GM21447 (cell line): ENCODE data around the gene INPP5F.

ENCODE experiments used
- ATAC-seq: cut with Tn5 transposase; IDR thresholded peaks from one replicate; pipeline ENCODE4 v1.9.1; 2021; ENCODE audit not compliant: unreplicated experiment

INPP5F gene

DNA sequence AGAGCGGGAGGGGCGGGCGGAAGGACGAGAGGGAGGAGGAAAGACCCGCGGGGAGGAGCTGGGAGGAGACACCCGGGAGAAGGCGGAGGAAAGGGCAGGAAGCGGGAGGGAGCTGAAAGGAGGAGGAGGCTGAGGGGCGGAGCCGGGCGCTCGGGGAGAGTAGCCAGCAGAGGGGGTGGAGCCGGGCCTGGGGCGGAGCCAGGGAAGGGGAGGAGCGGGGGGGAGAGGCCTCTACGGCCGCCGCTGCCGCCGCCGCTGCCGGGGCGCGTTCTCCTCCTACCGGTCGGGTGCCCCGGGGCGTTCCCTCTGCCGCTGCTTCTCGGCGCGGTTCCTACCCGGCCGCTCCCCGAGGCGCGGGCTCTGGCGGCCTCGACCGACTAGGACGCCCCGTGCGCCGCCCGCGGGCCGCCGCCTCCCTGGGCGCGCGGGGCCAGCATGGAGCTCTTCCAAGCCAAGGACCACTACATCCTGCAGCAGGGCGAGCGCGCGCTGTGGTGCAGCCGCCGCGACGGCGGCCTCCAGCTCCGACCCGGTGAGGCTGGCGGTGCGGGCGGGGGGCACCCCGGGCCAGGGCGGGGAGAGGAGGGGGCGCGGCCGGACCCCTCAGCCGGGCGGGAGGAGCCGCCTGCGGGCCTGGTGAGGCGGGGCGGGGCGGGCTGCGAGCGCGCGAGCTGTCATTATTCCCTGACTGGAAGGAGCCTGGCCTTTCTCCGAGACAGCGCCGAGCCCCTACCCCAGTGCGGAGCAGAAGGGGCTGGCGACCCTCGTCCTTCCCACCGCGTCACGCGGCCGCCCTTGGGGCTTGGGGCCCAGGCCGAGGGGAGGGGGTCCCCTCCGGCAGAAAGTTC is at the start of gene INPP5F:
Gene INPP5F, plus strand, starts transcription at position 223 of the 848 bp plus-strand sequence. Its CDS starts 213 bp downstream, at position 436.
- ATAC-seq, result peak; percentile 92

GRCh38 chr10:119677126-119677525 is 48.7 kb upstream of the INPP5F start:
- no peak for ATAC-seq

DNA sequence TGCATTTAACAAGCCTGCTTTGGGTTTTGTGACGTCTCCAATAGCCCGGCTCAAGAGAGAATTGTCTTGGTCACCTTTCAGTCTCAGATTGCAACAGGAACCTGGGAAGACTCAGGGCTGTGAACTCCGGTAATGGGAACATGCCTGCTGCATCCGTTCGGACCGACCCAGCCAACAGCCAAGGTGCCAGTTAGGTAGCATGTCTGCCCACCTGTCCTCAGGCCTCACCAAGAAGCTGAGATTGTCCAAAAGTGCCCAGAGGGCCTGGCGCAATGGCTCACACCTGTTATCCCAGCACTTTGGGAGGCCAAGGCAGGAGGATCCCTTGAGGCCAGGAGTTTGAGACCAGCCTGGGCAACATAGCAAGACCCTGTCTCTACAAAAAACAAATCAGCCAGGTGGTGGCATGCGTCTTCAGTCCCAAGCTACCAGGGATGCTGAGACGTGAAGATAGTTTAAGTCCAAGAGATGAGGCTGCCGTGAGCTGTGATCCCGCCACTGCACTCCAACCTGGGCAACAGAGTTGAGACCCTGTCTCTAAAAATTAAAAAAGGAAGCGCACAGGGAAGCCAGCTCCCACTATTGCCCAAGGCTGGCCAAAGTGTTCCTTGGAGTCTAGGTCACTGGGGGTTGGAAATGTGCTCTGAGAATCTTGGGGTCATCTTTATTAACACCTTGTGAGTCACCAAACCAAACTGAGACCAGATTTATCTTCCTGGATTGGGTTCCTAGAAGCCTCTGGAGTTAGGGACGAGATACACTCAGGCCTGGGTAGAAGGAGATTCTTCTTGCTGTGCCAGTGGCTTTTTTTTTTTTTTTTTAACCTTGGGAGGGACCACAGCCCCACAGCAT is 47.7 kb upstream of the INPP5F start:
- no peak for ATAC-seq

DNA sequence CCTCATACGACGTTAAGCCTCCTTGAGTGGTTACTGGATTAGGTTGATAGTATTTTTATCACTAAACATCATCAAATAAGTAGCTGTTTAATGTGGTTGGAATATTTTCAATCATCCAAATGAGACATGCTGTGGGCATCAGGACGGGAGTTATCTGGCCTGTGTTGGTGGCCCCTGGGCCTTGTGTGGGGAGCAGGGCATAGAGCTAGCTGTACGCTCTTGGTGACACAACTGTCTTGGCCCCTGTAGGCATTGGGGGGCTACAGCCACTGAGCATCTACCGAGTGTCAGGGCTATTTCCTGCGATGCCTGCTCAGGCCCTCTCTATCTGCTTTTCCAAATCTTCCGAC is 46.4 kb upstream of the INPP5F start:
- ATAC-seq, result no peak

DNA sequence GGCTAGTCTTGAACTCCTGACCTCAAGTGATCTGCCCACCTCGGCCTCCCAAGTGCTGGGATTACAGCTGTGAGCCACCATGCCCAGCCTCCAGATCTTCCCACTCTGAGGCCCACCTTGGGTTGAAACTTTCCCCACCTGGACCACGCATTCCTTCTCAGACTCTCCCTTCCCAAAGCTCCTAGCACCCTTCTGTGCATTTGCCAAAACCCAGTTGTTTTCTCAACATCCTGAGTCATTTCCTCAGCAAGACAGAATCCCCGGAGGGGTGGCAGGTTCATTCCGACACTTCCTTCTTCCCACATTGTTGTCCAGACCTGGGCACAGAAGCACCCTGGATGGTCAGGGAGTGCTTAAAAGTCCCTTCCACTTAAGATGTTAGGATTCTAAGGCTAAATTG is 45.8 kb upstream of the INPP5F start:
- no peak for ATAC-seq

DNA sequence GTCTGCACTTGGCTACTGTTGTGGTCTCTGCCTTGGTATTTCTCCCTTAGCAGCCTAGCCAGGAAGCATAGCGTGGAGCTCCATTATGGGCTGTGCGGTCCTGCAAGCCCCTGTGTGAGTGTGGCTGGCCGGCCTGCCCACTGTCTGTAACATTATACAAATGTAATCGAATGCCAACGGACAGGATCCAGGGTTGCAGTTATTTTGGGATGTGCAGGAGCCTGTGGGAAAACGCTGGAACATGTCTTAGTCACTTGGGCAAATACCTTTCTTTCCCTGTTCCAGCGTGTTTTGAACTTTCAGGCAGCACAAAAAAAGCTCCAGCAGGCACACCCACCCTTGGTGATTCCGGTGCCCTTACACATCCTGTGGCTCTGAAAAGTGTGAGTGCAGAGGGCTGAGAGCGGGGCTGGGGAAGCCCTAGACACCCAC is 45.2 kb upstream of the INPP5F start:
- no peak for ATAC-seq

DNA sequence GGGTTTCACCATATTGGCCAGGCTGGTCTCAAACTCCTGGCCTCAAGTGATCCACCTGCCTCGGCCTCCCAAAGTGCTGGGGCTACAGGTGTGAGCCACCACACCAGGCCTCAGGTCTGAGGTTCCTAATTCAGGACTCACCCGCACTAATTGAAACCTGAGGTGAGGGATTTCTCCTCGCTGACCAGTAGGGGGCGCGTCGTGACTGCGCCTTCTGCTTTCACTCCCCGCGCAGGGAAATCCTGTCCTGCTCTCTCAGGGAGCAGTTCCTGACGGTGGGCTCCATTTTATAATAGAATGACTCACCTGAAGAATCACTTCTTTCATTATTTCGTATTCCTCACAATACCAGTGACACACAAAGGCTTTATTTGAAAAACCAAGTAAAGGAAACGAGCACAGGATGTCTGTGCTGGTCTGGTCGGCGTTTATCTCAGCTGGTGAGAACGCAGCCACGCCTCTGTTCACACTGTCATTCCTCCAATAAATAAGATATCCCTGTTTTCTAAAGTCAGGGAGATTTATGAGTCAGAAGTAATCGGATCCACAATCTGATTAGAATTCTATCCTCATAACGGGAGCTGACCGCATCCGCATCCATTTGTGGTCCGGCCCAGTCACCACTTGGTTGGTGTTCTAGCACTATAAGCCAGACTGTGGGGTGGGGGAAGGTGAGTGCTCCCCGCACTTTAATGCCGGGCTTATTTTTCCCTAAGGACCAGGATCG is 39.2 kb upstream of the INPP5F start:
- ATAC-seq, result peak; percentile 87

- ATAC-seq, result no peak
Observed at GRCh38 chr10:119687192-119688032, 38.4 kb upstream of the INPP5F start.

- ATAC-seq, result no peak
Observed at GRCh38 chr10:119688033-119688508, 37.8 kb upstream of the INPP5F start.

- ATAC-seq, result no peak
Observed at GRCh38 chr10:119689016-119689580, 36.8 kb upstream of the INPP5F start.

DNA sequence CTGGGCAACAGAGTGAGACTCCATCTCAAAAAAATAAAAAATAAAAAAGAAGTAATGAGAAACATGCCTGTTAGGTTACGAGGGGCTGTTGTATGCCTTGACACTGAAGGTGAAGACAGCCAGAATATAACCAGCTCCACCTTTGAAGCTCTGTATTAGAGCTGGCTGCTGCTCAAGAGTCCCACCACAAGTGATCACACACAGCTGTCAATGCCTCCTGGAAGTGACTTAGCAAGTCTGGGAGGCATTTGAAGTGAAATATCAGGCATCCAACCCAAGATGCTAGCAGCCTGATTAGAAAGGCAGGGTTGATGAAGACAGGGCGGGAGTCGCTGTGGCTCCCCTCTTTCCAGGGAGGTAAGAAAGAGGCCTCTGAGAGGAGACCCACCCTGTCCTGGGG is 34.1 kb upstream of the INPP5F start:
- no peak for ATAC-seq

GRCh38 chr10:119693262-119693957 is 32.4 kb upstream of the INPP5F start:
- peak; percentile 62 for ATAC-seq

DNA sequence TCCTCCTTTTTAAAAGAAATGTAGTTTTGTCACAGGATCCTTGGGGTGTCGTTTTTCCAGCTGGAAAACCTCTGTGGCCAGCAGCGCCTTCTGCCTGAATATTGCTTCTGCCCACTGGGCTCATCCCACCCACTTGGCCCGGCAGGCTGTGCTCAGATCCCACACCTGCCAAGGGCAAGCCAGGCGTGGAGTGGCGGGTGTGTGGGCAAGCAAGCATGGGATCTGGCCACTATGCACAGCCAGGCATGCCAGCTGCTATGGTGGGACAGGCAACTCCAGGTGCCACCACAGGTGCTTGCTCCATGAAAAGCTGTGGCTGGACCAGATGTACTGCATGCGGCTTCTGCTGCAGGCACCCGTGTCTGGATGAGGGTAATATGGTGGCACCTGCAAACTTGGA is 31.2 kb upstream of the INPP5F start:
- ATAC-seq, result no peak

- ATAC-seq, result peak; percentile 47
Observed at GRCh38 chr10:119700321-119700954, 25.4 kb upstream of the INPP5F start.

DNA sequence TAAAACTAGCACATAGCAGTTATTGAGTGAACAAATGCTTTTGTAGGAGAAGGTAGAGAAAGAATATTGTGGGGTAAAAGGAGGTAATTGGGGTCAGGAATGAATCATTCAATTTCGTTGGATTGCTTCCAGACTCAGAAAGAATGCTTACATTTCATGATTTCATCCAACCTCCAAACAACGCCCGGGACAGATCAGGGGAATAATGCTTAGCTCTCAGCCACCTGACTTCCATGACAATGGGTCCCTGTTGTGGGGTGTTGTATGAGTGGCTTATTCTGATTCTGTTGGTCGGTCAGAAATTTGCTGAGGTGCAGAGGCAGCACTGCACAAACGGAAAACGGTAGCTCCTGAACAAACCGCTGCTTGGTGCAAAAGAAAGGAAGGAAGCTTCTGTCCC is 24.0 kb upstream of the INPP5F start:
- no peak for ATAC-seq

DNA sequence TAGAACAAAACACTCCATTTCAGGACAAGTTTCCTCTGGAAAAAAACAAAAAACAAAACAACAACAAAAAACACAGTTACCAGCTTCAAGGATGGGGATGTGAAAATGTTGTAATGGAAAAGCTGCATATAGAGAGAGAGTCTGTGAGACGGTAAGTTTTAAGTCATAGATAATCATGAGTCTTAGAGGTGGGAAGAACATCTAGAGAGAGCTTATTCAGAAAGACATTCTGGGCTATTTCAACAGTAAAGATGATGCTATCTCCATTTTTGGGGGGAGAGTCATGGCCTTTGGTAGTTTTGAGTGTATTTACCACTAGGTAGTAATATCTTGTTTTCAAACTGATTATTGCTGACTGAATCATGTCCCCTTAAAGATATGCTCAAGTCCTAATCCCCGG is 23.3 kb upstream of the INPP5F start:
- ATAC-seq, result no peak

DNA sequence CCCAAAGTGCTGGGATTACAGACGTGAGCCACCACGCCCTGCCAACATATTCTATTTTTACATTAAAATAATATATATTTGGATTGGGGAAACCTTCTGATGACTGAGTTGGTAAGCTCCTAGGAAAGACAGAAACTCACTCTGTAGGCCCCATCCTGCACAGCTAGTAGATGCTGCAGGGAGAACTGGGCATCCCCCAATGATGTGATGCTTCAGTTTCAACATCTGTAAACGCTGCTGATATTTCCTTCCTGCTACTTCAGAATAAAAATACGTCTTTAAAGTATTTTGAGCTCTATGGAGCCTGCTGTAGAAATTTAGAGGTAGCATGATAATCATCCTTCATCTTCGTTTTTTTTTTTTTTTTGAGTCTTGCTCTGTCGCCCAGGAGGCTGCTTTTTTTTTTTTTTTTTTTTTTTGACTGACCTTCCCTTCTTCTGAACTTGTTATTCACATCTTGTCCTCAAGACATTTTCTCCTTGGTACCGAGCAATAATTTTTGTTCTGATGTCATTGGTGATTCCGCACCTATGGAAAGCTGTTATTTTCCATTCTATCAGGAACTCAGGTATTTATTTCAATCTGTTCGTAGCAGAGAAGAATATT is 21.8 kb upstream of the INPP5F start:
- ATAC-seq, result no peak

DNA sequence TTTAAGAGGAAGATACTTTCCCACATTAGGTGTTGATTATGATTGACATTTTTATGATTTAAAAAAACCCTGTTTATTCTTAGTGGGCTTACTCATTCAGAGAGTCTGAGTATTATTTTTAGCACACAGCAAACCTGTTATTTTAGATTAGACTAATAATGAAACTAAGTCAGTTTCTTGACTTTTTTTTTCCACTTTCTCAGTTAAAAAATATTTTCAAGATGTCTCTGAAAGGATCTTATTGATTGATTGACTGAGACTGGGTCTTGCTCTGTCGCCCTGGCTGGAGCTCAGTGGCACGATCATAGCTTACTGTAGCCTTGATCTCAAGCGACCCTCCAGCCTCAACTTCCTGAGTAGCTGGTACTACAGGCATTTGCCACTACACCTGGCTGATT is 20.4 kb upstream of the INPP5F start:
- peak; percentile 55 for ATAC-seq
